Measurements from ENCODE around the gene DRAM1.
A peak's percentile ranks its signal among the peaks of the same experiment; 100 is the strongest.
"Not testable (repeated sequence)": the region's sequence is repeated elsewhere in the genome, so short reads cannot be mapped to it uniquely, and the experiment has no call there.

The DRAM1 gene

DNA sequence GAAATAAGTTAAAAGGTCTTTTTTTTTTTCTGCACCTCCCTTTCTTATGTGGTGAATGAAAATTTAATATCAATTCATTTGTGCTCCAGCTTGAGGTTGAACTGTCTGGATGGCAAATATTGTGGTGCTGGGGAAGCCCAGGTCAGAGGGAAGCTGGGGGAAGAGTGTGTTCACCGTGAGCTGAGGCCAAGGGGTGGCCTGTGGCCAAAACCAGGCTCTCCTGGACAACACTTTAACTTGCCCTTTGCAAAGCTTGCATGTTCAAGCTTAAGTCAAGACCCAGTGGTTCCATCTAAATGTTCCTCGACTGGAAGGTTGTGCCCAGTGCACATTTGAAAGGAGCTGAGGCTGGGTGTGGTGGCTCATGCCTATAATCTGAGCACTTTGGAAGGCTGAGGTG lies 28.8 kb downstream of the DRAM1 start:
- DNase-seq (ENCODE audit: low spot score) = no peak

DNA sequence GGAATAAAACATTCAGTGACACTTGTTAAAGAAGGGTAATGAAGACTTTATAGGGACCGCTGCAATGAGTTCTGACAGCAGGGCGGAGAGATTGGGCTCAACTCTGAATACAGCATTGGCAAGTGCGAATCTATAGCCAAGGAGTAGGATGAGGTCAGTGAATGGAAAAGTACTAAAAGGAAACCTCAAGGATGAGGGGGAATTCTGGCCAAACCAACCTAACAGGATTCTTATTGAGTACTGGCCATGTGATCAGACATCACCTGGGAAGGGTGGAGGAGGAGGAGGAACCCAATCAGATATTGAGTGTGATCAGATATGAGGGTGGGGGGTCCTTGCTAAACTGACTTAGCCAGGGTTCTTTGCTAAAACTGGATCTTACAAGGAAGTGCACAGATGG lies 31.0 kb downstream of the DRAM1 start:
- DNase-seq (ENCODE audit: low spot score) = no peak

DNA sequence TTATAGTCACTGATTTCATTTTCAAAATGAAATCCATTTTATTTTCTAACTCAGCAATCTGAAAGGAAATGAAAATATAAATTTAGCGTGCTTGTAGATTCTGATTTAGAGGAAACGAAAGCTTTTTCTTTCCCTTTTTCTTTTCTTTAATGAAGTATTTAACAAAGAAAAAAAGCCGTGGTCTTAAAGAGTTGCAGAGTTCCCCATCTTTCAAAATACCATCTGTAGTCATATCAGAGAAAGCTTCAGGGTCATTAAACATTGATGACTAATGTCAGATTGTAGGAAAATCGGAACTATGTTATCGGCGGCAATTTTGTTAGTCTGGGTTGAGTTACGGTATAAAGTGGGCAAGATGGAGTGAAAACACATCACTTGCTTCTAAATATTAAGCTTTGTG lies 32.3 kb downstream of the DRAM1 start:
- DNase-seq (ENCODE audit: low spot score) = no peak

DNA sequence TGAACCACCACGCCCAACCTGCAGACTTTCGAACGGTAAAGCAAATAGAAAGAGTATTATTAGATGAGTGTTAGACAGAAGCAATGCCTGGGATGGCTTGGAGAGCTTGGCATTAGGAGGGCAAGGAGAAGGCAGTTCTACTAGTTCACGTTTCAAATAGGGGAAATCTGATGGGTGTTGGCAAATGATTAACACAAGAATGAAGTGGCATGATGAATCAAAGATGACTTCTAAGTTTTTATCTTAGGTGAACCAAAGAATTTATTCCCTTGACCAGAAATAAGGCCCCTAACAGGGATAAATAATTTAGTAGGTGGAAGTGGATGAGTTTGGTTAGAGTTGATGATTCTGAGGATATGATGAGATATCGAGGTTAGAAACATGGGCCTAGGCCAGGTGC lies 38.5 kb downstream of the DRAM1 start:
- DNase-seq (ENCODE audit: low spot score) = no peak

DNA sequence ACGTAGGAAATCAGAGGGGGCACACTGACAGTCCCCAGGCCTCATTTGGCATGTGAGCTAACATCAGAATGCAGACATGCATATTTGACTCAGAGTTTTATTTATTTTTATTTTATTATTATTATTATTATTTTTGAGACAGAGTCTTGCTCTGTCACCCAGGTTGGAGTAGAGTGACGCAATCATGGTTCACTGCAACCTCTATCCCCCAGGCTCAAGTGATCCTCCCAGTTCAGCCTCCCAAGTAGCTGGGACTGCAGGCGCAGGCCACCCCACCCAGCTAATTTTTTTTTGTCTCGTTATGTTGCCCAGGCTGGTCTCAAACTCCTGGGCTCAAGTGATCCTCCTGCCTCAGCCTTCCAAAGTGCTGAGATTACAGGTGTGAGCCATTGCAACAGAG lies 41.4 kb downstream of the DRAM1 start:
- not testable (repeated sequence) for DNase-seq (ENCODE audit: low spot score)

- no peak for DNase-seq (ENCODE audit: low spot score)
These were observed 42.1 kb downstream of the DRAM1 start for GRCh38 chr12:101919447-101919846.

DNA sequence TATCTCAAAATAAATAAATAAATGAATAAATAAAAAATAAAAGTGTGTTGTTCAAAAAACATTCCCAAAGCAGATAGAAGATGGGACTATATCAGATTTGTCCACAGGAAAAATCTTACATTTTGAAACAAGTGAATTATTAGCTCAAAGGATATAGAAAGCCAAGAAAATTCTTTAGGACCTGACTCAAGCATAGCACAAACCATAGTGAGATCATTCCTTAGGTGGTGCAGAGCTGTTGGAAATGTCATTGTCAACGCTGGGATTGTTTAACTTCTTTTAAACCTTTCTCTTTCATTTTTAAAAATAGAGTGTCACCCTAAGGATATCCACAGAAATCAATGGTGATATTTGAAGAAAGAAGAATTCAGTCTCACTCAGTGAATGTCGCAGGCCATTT lies 43.5 kb downstream of the DRAM1 start:
- no peak for DNase-seq (ENCODE audit: low spot score)

- no peak for DNase-seq (ENCODE audit: low spot score)
These were observed 45.8 kb downstream of the DRAM1 start for GRCh38 chr12:101923045-101923718.

DNA sequence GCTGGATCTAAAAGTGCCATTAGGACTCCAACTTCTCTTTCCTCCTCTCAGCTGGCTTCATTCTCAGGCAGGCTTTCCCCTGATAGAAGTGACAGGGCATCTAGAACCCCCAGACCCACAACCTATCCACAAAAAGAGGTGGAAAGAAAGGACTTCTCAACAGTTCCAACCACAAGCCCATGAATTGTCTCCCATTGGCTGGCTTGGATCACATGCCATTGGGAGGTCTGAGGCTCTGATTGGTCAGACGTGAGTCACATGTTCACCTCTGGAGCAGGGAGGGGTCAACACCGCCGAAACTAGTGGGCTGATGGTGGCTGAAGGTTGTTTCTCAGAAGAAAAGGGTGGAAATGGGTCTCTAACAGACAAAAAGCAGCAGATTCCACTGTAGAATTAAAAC lies 47.2 kb downstream of the DRAM1 start:
- DNase-seq (ENCODE audit: low spot score) = no peak

DNA sequence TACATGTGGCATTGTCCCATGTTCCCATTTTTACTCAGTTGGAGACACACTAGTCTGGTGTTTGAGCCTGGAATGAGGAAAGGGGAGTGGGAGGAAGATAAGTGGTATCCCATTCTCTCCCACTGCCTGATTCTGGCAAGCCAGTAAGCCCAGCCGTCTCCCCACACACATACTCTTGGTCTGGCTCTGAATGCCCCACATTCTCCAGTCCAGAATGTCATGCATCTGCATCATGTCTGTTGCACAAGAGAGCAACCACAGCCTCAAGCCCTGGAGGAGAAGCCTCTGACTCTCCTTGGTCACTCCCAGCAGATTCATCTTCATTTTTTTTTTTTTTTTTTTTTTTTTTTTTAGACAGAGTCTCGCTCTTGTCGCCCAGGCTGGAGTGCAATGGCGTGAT lies 48.0 kb downstream of the DRAM1 start:
- DNase-seq (ENCODE audit: low spot score) = no peak

DNA sequence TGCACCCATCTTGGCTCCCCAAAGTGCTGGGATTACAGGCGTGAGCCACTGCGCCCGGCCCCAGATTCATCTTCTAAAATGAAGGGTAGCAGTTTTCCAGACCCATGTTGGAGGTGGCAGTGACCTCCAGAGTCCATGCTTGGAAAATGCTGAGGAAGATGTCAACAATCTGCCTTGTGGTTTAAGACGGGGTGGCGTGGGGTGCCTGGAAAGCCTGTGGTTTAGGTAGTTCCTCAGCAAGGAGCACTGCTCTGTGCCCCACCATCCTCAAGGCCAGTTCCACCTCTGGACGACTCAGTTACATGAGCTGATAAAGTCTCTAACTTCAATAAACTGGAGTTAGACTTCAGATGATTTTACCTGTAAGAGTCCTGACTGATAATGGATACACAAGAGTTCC lies 48.6 kb downstream of the DRAM1 start:
- no peak for DNase-seq (ENCODE audit: low spot score)

- no peak for DNase-seq (ENCODE audit: low spot score)
These were observed 49.7 kb downstream of the DRAM1 start for GRCh38 chr12:101927036-101927435.

DNA sequence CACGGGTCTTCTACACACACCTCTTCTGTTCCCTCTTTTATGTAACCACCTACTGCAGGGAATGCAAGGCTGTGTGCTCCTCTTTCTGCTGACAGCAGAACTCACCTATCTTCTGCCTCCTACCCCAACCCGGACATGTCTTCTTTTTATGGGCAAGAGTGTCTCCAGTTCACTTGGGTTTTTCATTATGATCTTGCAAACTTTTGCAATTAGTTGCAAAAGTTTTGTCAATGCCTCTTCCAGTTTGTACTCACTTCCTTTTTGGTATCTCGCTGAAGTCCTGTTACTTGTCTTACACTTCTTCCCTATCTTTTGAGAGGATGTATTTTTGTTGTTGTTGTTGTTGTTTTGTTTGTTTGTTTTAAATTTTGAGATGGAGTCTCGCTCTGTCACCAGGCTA lies 50.6 kb downstream of the DRAM1 start:
- no peak for DNase-seq (ENCODE audit: low spot score)

- no peak for DNase-seq (ENCODE audit: low spot score)
These were observed 51.2 kb downstream of the DRAM1 start for GRCh38 chr12:101928556-101928955.

DNA sequence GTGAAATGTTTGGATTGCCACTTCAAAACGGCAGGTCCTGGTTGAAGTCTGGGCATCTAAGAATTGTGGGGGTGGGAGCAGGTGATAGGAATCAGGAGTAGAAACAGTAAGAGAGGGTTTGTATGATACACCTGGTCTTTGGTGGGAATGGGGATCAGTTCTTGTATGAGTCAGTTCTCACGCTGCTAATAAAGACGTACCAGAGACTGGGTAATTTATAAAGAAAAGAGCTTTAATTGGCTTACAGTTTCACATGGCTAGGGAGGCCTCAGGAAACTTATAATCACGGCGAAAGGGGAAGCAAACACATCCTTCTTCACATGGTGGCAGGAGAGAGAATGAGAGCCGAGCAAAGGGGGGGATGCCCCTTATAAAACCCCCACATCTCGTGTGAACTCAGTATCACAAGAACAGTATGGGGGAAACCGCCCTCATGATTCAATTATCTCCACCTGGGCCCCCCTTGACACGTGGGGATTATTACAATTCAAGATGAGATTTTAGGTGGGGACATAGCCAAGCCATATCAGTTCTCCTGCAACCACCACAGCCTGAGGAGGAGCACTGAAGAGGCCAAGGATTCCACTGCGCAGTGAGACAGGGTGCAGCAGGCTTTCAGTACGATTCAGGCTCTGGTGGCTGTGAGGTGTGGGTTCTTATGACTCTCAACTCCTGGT lies 52.1 kb downstream of the DRAM1 start:
- DNase-seq (ENCODE audit: low spot score) = no peak

DNA sequence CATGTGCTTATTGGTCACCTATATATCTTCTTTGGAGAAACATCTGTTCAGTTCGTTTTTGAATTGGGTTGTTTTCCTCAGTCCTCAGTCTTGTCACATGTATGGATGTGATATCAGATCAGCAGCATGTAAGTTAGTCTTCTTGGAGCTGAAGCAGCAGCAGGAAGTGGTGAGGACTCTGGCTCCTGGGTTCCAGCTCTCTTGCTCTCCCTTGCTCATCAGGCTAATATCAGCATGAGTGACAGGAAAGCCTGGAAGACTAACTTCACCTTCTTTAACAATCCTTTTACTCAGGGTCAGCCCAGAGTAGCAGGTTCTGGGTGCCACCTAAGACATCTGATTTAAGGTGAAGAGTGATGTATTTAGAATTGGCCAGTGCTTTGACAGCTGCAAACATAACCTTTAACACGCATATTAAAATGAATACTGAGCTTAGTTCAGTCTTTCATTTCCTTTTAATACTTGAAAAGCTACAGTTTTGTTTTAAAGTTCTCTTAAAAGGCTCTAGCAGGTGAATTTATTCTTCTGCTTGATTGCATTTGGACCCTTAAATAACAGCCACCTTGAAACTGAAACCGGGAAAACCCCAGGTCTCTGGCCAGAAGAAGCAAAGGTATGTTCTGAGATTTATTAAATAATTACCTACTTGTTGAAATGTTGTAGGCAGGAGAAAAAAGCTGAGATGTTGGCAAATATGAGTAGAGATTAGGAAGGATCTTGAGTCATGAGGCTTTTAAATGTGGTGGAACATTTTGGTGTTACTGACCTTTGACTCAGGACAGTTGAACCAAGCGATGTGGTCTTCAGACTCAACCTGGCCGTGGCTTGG lies 54.3 kb downstream of the DRAM1 start:
- DNase-seq (ENCODE audit: low spot score) = no peak

DNA sequence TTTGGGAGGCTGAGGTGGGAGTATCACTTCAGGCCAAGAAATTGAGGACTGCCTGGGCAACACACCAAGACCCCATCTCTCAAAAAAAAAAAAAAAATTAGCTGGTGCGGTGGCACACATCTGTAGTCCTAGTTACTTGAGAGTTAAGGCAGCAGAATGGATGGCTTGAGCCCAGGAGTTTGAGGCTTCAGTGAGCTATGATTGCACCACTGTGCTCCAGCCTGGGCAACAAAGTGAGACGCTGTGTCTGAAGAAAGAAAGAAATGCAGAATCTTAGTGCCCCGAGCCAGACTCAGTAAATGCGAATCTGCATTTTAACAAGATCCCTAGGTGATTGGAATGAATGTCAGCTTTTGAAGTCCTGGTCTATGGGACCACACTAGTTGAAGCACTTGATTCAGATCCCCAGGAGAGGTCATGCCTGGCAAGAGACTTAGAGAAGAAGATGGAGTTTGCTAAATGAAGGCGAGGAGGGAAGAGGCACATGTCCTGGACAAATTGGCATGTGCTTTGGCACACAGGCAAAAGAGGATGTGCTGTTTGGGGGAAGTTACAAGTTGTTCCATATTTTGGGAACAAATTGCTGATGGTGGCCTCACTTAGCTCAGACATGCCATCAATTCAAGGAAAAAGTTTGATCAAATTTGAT lies 56.6 kb downstream of the DRAM1 start:
- DNase-seq (ENCODE audit: low spot score) = no peak

DNA sequence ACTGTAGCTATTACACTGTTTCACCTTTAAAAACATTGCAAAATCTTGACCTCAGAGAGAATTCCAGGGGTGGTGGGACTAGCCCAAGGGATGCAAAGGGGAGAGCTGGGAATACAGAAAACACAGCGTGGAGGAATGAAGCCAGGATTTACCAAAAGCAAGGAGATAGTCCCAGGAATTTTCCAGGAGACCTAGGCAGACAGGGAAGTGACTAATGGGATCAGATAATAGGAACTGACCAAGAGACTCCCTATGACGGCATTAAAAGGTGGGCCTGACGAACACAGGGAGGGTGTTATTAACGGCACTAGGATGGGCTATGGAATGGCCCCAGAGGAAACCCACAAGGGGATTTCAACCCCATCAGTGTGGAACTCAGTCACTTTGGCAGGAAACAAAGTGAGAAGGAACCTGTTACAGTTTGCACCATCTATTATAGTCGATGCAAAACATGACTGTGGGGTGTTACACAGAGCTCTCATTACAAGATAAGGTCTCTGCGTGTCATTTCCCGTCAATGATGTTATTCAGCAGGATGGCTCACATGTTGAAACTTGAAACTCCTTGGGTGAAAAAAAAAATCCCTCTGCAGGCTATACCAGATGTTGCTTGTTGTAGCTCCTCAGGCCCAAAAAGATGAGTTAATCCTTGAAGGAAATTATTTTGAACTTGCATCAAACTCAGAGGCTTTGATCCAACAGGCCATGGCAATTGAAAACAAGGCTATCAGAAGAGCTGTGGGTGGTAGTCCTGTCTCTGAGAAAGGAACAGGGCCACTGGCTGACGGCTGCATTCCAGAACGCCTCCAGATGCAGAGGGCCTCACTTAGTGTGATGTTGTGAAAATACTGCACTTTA lies 58.7 kb downstream of the DRAM1 start:
- no peak for DNase-seq (ENCODE audit: low spot score)

DNA sequence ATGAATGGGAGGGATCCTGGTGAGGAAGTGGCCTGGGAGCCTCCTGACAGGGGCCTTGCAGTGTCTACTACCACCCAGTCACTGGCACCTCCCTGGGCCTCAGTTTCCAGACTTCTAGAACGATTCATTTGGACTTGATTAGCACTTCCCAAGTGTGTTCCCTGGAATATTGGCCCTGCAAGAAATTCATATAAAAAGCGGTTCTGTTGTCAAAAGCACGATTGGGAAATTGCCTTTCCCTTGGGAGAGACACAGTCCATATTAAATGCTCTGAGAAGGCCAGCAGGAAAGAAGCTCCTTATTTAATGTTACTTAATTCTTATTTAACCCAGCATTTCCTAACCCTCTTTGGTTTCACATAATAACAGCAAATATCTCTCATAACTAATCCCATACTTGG lies 61.9 kb downstream of the DRAM1 start:
- DNase-seq (ENCODE audit: low spot score) = no peak

DNA sequence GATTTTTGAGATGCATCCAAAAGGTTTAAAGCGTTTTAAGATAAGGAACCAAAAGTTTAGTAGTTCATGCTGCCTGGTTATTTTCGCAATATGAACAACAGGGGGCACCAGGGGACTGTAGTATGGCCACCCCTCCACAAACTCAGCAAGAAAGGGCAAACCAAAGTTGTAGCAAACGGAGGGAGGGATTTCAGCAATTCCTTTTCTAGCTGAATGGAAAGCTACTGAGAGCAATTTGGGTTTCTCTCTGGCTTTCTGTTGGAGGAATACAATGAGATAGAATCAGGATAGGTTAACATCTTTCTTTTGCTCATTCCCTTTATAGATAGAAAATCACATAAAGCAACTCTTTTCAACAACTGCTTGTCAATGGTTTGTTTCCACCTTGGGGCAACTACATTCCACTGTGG lies 62.5 kb downstream of the DRAM1 start:
- peak; percentile 62 for DNase-seq (ENCODE audit: low spot score)

DNA sequence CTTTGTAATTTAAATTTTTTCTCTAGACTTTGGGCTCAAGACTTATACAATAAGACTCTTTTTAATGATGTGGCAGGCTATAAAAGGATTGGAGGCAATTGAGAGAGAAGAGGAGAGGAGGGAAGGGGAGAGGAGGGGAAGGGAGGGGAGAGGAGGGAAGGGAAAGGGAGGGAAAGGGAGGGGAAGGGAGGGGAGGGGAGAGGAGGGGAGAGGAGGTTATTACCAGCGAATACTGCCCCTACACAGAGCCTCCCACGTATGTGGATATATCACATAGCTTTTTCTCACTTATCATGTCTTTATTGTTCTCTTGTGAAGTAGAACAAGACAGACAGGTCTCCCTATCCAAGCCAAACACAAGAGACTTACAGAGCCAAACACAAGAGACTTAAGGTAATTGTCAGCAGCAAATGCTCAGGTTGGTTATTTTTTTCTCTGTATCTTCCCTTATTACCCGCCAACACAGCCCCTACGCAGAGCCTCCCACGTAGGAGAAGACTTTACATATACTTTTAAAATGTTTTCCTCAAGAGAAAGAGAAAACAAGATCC lies 63.1 kb downstream of the DRAM1 start:
- no peak for DNase-seq (ENCODE audit: low spot score)

Data from HuH-7 (cell line).